Astrocyte (in vitro differentiated cells and primary cell): Measurements from ENCODE around the gene SP7. TPM values are rescaled to one million over a fixed set of nuclear protein-coding genes. Genes with fewer than 3 reads are reported as not detected.
A peak's percentile ranks its signal among the peaks of the same experiment; 100 is the strongest.

Source experiments
- DNase-seq: peaks from one replicate; pipeline ENCODE4 v3.0.0-alpha.2; 2010; ENCODE audit warnings: low read depth
- FAIRE-seq: peaks from 2 replicates; lab custom pipeline; 2011; peaks lifted over from hg19 to GRCh38; lab: Jason Lieb, UNC
- H2AFZ ChIP-seq: 2 replicates; pipeline ENCODE4 v1.6.0; 2012; ENCODE audit warnings: low read depth, low read length, inconsistent platforms
- H3K27ac ChIP-seq: 2 replicates; pipeline ENCODE4 v1.5.1; 2011; ENCODE audit warnings: low read depth, low read length, inconsistent platforms
- H3K27me3 ChIP-seq: 2 replicates; pipeline ENCODE4 v1.6.0; 2011; ENCODE audit warnings: low read length, inconsistent platforms; ENCODE audit not compliant: insufficient read depth
- H3K36me3 ChIP-seq: 2 replicates; pipeline ENCODE4 v1.5.1; 2011; ENCODE audit warnings: low read length, inconsistent platforms; ENCODE audit not compliant: insufficient read depth
- H3K4me1 ChIP-seq: 2 replicates; pipeline ENCODE4 v1.5.1; 2011; ENCODE audit warnings: low read length, inconsistent platforms; ENCODE audit not compliant: insufficient read depth
- H3K4me2 ChIP-seq: 2 replicates; pipeline ENCODE4 v1.6.0; 2012; ENCODE audit warnings: low read length, inconsistent platforms
- H3K4me3 ChIP-seq: 2 replicates; pipeline ENCODE4 v1.5.1; 2011; ENCODE audit warnings: low read depth, mild to moderate bottlenecking, low read length, inconsistent platforms; ENCODE audit not compliant: insufficient read depth
- H3K79me2 ChIP-seq: 2 replicates; pipeline ENCODE4 v1.6.0; 2012; ENCODE audit warnings: mild to moderate bottlenecking, low read length, inconsistent platforms; ENCODE audit not compliant: insufficient read depth
- H3K9ac ChIP-seq: 2 replicates; pipeline ENCODE4 v1.6.0; 2012; ENCODE audit warnings: mild to moderate bottlenecking, low read length, inconsistent platforms
- H3K9me3 ChIP-seq: 2 replicates; pipeline ENCODE4 v1.5.1; 2012; ENCODE audit warnings: low read depth, mild to moderate bottlenecking, low read length, inconsistent platforms; ENCODE audit not compliant: insufficient read depth
- H4K20me1 ChIP-seq: 2 replicates; pipeline ENCODE4 v1.6.0; 2012; ENCODE audit warnings: low read length, inconsistent platforms; ENCODE audit not compliant: insufficient read depth
- H3K27ac Mint-ChIP-seq: one replicate; pipeline ENCODE4 v1.8.0; 2021; ENCODE audit warnings: mild to moderate bottlenecking, mixed read lengths; ENCODE audit not compliant: unreplicated experiment
- H3K27me3 Mint-ChIP-seq: one replicate; pipeline ENCODE4 v1.8.0; 2021; ENCODE audit warnings: low read depth, mixed read lengths; ENCODE audit not compliant: unreplicated experiment
- H3K36me3 Mint-ChIP-seq: one replicate; pipeline ENCODE4 v1.8.0; 2021; ENCODE audit warnings: low read depth, mixed read lengths; ENCODE audit not compliant: unreplicated experiment
- H3K4me1 Mint-ChIP-seq: one replicate; pipeline ENCODE4 v1.8.0; 2021; ENCODE audit warnings: low read depth, mixed read lengths; ENCODE audit not compliant: unreplicated experiment
- H3K4me3 Mint-ChIP-seq: one replicate; pipeline ENCODE4 v1.8.0; 2021; ENCODE audit warnings: mild to moderate bottlenecking, moderate library complexity, mixed read lengths; ENCODE audit not compliant: unreplicated experiment
- H3K9me3 Mint-ChIP-seq: one replicate; pipeline ENCODE4 v1.8.0; 2021; ENCODE audit warnings: mild to moderate bottlenecking, mixed read lengths; ENCODE audit not compliant: unreplicated experiment
- CTCF ChIP-seq: IDR thresholded peaks from 2 replicates; pipeline ENCODE4 v1.5.1; 2011; ENCODE audit warnings: low read depth, mild to moderate bottlenecking, inconsistent platforms, low read length, moderate library complexity; ENCODE audit not compliant: insufficient read depth
- EZH2 ChIP-seq: IDR thresholded peaks from 2 replicates; pipeline ENCODE4 v1.6.1; 2012; ENCODE audit warnings: mild to moderate bottlenecking, low read length, inconsistent platforms; ENCODE audit not compliant: insufficient read depth
- total RNA-seq: library from RNA; stranded (reverse); gene quantifications from 2 replicates; pipeline ENCODE4 v1.2.1, GENCODE V29; 2021

SP7 gene
- total RNA-seq, 1 donor from 2014 or later = not detected

- Histone ChIP-seq H2AFZ (no peak overlapping the region), H3K4me2 (peak overlapping the region; percentile 88), H3K79me2 (peaks cover 52% of the 10 kb centered on the region), H4K20me1 (peaks cover 45% of the 10 kb centered on the region), H3K27ac (peak overlapping the region; percentile 53), H3K4me3 (peak overlapping the region; percentile 59), H3K27me3 (no peaks in the 10 kb centered on the region), H3K4me1 (peaks cover 40% of the 10 kb centered on the region), H3K36me3 (peaks cover 17% of the 10 kb centered on the region), H3K9ac (peak overlapping the region; percentile 86), H3K9me3 (no peaks in the 10 kb centered on the region)
- no peak for DNase-seq
- no peaks in the 10 kb centered on the region for H3K9me3 Mint-ChIP-seq
- H3K27me3 Mint-ChIP-seq = no peaks in the 10 kb centered on the region
- peaks cover 23% of the 10 kb centered on the region for H3K36me3 Mint-ChIP-seq
- H3K4me3 Mint-ChIP-seq = peak overlapping the region; percentile 90
- no peak for FAIRE-seq
- peak overlapping the region; percentile 95 for H3K27ac Mint-ChIP-seq
- TF ChIP-seq CTCF = peak; percentile 22
- TF ChIP-seq EZH2 = no peak
- peaks cover 34% of the 10 kb centered on the region for H3K4me1 Mint-ChIP-seq
Measured at GRCh38 chr12:53381731-53382630, 45.8 kb upstream of the SP7 start.

GRCh38 chr12:53380794-53381730 is 44.9 kb upstream of the SP7 start:
- H3K4me3 Mint-ChIP-seq = peak overlapping the region; percentile 90
- H2AFZ ChIP-seq = no peak overlapping the region
- peaks cover 36% of the 10 kb centered on the region for H4K20me1 ChIP-seq
- H3K79me2 ChIP-seq = peaks cover 43% of the 10 kb centered on the region
- TF ChIP-seq EZH2 (no peak), CTCF (no peak)
- peaks cover 33% of the 10 kb centered on the region for H3K4me1 Mint-ChIP-seq
- FAIRE-seq (no peak), DNase-seq (no peak)
- H3K27ac Mint-ChIP-seq = peak overlapping the region; percentile 95
- H3K27me3 ChIP-seq = no peaks in the 10 kb centered on the region
- H3K36me3 ChIP-seq = peaks cover 17% of the 10 kb centered on the region
- peak overlapping the region; percentile 86 for H3K9ac ChIP-seq
- no peaks in the 10 kb centered on the region for H3K27me3 Mint-ChIP-seq
- H3K4me1 ChIP-seq = peaks cover 32% of the 10 kb centered on the region
- H3K4me2 ChIP-seq = peak overlapping the region; percentile 88
- no peaks in the 10 kb centered on the region for H3K9me3 Mint-ChIP-seq
- H3K9me3 ChIP-seq = no peaks in the 10 kb centered on the region
- peak overlapping the region; percentile 59 for H3K4me3 ChIP-seq
- H3K27ac ChIP-seq = peak overlapping the region; percentile 53
- peaks cover 22% of the 10 kb centered on the region for H3K36me3 Mint-ChIP-seq
